RKO (cell line): ENCODE results near the gene PCDHGB2.
"Not testable (repeated sequence)": the region's sequence is repeated elsewhere in the genome, so short reads cannot be mapped to it uniquely, and the experiment has no call there.

Experiments used
- DNase-seq: peaks from one replicate; pipeline ENCODE4 v3.0.0-alpha.2; 2016; ENCODE audit warnings: low spot score

Gene PCDHGB2

GRCh38 chr5:141359790-141360426, at the start of gene PCDHGB2:
Gene PCDHGB2 (plus strand): TSS chr5:141359994. CDS start chr5:141360136, 142 bp downstream.
- DNase-seq = peak; percentile 80

DNA sequence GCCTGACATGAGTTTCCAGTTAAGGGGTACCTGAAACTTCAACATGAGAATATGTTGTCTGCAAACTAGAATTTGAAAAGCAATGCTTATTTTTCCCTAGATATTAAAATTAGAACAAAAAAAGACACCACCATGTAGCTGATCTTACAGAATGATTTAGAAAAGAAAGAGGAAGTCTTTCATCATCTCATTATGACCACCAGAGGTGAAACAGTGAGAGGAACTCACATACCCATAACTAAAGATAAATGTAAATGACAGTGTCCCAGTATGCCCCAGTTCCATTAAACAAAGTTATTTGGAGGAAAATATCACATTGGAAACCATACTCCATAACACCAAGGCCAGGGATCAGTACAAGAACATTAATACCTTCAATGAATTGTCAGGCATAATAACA, 46.1 kb upstream of the PCDHGB2 start:
- DNase-seq = no peak

DNA sequence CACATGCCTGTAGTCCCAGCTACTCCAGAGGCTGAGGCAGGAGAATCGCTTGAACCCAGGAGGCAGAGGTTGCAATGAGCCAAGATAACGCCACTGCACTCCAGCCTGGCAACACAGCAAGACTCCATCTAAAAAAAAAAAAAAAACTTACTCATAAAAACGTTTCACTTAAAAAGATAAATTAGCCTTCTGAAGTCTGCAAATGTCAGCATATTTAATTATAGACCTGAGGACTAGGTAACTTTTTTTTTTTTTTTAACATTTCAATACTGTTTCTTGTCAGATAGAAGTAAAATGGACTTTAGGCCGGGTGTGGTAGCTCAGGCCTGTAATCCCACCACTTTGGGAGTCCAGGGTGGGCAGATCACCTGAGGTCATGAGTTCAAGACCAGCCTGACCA, 42.8 kb upstream of the PCDHGB2 start:
- DNase-seq = not testable (repeated sequence)

GRCh38 chr5:141319202-141319601, 40.6 kb upstream of the PCDHGB2 start:
- peak; percentile 60 for DNase-seq

DNA sequence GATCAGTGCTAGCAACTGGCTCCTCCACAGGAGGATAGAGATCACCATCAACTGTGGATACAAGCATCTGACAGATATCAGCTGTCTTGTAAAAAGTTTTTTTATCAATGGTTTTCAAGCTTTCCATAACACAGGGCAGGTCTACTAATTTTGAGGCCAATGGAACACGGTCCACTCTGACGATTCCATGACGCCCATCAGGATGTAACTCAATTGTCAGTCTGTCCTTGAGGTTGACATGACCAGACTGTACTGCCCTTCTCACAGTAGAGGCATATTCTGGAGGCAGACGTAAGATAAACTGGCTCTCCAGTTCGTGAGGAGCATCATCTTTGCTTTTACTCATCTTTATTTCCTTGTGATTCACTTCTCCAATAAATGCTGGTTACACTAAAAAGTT, 40.1 kb upstream of the PCDHGB2 start:
- DNase-seq = peak; percentile 43

DNA sequence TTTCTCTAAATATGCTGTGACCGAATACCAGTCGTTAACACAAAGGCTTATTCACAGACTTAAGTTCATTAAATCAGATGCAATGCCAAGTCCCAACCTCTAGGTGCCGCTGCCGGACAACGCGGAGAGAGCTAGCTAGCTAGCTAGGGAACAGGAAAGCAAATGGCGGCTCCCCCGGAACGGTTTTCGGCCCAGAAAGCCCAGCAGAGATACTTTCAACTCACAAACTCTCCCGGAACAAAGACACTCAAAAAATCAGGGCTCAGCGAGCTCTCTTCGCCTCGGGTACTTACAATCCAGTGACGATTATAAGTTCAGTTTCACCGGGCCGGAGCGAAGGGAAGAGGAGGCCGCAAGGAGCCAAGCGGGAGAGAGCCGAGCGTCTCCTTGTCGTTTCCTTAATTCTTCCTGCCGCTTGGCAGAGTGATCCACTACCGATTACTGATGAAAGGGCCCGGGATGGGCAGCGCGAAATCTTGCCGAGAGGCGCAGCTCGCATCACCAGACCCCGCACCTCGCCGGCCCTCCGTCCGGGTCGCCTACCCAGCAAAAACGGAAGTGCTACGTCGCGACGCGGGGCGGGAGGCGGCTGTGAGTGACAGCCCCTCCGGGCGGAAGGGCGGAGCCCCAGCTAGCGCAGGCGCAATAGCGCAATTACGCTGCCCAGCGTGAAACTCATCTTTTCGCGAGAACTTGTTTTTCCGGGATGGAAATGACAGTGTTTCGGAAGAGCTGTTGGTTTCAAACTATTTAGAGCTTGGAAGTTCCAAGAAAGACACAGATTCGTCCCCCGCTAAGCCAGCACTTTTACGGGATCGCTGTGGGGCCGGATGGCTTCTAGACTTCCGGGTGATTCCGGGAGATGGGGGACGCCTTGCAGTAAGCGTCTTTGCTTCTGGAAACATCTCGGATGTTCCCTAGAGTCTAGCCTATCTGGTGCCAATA, 39.3 kb upstream of the PCDHGB2 start, which contains the start of gene TAF7:
TSS of gene TAF7 (minus strand) at position 560 of the 945 bp plus-strand sequence. CDS start 740 bp downstream, outside the sequence.
- DNase-seq = peak; percentile 91

DNA sequence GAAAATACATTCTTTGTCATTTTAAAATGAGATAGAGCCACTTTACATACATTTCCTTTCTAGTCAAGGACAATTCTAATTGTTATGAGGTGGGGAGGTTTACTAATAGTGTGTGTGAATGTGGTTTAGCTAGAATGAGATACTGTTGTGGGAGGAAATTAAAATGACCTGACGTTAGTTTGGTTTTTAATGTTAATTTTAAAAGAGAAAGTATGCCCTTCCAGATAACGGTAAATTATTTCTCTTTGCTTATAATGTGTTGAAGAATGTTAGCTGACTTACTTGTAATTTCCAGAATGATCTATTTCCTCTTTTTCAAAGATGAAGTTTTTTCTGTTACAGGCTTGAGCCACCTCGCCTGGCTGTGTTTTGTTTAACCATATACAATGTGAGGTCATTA, 37.5 kb upstream of the PCDHGB2 start:
- DNase-seq = no peak

- DNase-seq = peak; percentile 90
Measured at GRCh38 chr5:141326088-141326854, 33.5 kb upstream of the PCDHGB2 start.

- no peak for DNase-seq
Measured at GRCh38 chr5:141328231-141328630, 31.6 kb upstream of the PCDHGB2 start.

- DNase-seq = peak; percentile 71
Measured at GRCh38 chr5:141330299-141331080, 29.3 kb upstream of the PCDHGB2 start, which contains the start of gene PCDHGA1. Gene PCDHGA1 (plus strand): TSS chr5:141330514.

DNA sequence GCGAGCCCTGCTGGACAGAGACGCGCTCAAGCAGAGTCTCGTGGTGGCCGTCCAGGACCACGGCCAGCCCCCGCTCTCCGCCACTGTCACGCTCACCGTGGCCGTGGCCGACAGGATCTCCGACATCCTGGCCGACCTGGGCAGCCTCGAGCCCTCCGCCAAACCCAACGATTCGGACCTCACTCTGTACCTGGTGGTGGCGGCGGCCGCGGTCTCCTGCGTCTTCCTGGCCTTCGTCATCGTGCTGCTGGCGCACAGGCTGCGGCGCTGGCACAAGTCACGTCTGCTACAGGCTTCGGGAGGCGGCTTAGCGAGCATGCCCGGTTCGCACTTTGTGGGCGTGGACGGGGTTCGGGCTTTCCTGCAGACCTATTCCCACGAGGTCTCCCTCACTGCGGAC, 27.2 kb upstream of the PCDHGB2 start:
- not testable (repeated sequence) for DNase-seq

DNA sequence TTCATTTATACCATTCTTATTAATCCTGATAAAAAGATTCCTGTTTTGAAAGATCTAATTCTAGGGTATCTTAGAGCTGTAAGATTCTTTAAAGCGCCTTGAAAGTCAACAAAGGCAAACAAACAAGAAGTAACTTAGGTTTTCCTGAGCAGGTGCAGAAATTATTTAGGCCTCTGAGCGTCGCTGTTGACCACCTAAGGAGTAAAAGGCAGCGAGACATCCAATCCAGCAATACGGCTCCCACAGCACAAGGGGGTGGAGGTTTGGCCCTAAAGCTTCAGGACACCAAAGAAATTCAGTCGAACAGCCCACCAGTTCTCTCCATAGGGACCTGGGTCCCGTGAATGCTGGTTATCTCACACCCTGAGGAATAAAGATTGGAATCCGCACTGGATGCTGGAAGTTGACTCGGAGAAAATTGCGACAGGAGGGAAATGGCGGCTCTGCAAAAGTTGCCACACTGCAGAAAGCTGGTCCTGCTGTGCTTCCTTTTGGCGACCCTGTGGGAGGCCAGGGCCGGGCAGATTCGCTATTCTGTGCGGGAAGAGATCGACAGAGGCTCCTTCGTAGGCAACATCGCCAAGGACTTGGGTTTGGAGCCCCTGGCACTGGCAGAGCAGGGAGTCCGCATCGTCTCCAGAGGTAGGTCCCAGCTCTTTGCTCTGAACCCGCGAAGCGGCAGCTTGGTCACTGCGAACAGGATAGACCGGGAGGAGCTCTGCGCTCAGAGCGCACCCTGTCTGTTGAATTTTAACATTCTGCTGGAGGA, 21.1 kb upstream of the PCDHGB2 start, which contains the start of gene PCDHGA2:
TSS of gene PCDHGA2 (plus strand) at position 223 of the 769 bp plus-strand sequence.
- no peak for DNase-seq

DNA sequence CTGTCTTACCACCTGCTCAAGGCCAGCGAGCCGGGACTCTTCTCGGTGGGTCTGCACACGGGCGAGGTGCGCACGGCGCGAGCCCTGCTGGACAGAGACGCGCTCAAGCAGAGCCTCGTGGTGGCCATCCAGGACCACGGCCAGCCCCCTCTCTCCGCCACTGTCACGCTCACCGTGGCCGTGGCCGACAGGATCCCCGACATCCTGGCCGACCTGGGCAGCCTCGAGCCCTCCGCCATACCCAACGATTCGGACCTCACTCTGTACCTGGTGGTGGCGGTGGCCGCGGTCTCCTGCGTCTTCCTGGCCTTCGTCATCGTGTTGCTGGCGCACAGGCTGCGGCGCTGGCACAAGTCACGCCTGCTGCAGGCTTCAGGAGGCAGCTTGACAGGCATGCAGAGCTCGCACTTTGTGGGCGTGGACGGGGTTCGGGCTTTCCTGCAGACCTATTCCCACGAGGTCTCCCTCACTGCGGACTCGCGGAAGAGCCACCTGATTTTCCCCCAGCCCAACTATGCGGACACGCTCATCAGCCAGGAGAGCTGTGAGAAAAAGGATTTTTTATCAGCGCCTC, 18.9 kb upstream of the PCDHGB2 start:
- DNase-seq = not testable (repeated sequence)

GRCh38 chr5:141342773-141343172, 17.0 kb upstream of the PCDHGB2 start:
- DNase-seq = no peak

- DNase-seq = no peak
Measured at GRCh38 chr5:141343242-141343952, 16.4 kb upstream of the PCDHGB2 start, which contains the start of gene PCDHGA3. Gene PCDHGA3 (plus strand): TSS chr5:141343829. CDS start chr5:141344034, 205 bp downstream.

GRCh38 chr5:141343953-141344463, 15.8 kb upstream of the PCDHGB2 start:
- no peak for DNase-seq

DNA sequence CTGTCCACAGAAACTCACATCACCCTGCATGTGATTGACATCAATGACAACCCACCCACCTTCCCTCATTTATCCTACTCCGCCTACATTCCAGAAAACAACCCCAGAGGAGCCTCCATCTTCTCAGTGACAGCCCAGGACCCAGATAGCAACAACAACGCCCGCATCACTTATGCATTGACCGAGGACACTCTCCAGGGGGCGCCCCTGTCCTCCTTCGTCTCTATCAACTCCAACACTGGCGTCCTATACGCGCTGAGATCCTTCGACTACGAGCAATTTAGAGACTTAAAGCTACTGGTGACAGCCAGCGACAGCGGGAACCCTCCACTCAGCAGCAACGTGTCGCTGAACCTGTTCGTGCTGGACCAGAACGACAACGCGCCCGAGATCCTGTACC, 14.5 kb upstream of the PCDHGB2 start:
- no peak for DNase-seq

- DNase-seq = not testable (repeated sequence)
Measured at GRCh38 chr5:141346017-141346416, 13.8 kb upstream of the PCDHGB2 start.
